Smooth muscle cell (in vitro differentiated cells): ENCODE measurements around the gene FKBP8. TPM values are rescaled to one million over a fixed set of nuclear protein-coding genes. Genes with fewer than 3 reads are reported as not detected.

ENCODE experiments used
- DNase-seq: peaks from one replicate; lab custom pipeline; 2025; ENCODE audit not compliant: unreplicated experiment; lab: John Stamatoyannopoulos, UW
- H2AFZ ChIP-seq: fragments of 200-600 bp; sonication (generic); 2 replicates; pipeline ENCODE4 v1.6.0; 2016; ENCODE audit warnings: antibody characterized with exemption, low read depth, mild to moderate bottlenecking
- H3F3A ChIP-seq: fragments of 200-600 bp; sonication (generic); 2 replicates; pipeline ENCODE4 v1.6.0; 2017; ENCODE audit warnings: antibody characterized with exemption, low read depth
- H3K27ac ChIP-seq: fragments of 200-600 bp; sonication (generic); 2 replicates; pipeline ENCODE4 v1.5.1; 2016; ENCODE audit warnings: low read depth, mild to moderate bottlenecking
- H3K27me3 ChIP-seq: fragments of 200-600 bp; sonication (generic); 2 replicates; pipeline ENCODE4 v1.6.1; 2016; ENCODE audit warnings: low read depth, mild to moderate bottlenecking
- H3K36me3 ChIP-seq: fragments of 200-600 bp; sonication (generic); 2 replicates; pipeline ENCODE4 v1.5.1; 2016; ENCODE audit warnings: low read depth
- H3K4me1 ChIP-seq: fragments of 200-600 bp; sonication (generic); 2 replicates; pipeline ENCODE4 v1.5.1; 2016; ENCODE audit warnings: low read depth
- H3K4me2 ChIP-seq: fragments of 200-600 bp; sonication (generic); 2 replicates; pipeline ENCODE4 v1.6.0; 2016; ENCODE audit warnings: mild to moderate bottlenecking
- H3K4me3 ChIP-seq: fragments of 200-600 bp; sonication (generic); 2 replicates; pipeline ENCODE4 v1.5.1; 2016; ENCODE audit warnings: mild to moderate bottlenecking
- H3K79me2 ChIP-seq: fragments of 200-600 bp; sonication (generic); 2 replicates; pipeline ENCODE4 v1.6.0; 2016; ENCODE audit warnings: low read depth, mild to moderate bottlenecking
- H3K9ac ChIP-seq: fragments of 200-600 bp; sonication (generic); 2 replicates; pipeline ENCODE4 v1.6.0; 2016; ENCODE audit warnings: low read depth
- H3K9me3 ChIP-seq: fragments of 200-600 bp; sonication (generic); replicated peaks from 2 replicates; pipeline ENCODE4 v1.5.1; 2016; ENCODE audit warnings: low read depth
- H4K20me1 ChIP-seq: fragments of 200-600 bp; sonication (generic); 2 replicates; pipeline ENCODE4 v1.6.0; 2016; ENCODE audit warnings: low read depth
- WGBS: methylation state at CpG from one replicate; pipeline ENCODE4 v1.1.7; 2016; ENCODE audit warnings: low lambda C conversion rate; 5-methylcytosine and 5-hydroxymethylcytosine counted together
- polyA plus RNA-seq: library from polyadenylated mRNA; unstranded; fragments of >200 nt; fragmentation: Nextera tagmentation; extraction: Ambion mirVana; gene quantifications from 2 replicates; pipeline ENCODE4 v1.2.1, GENCODE V29; 2016
- total RNA-seq: library from RNA; depleted of rRNA; stranded (reverse); fragments of >200 nt; gene quantifications from 2 replicates; pipeline ENCODE4 v1.2.3, GENCODE V29; 2014
- TF ChIP-seq, protein P1 (sequence below): fragments of 200-600 bp; sonication (generic); IDR thresholded peaks from 2 replicates; pipeline ENCODE4 v1.5.1; 2017; ENCODE audit warnings: borderline replicate concordance, mild to moderate bottlenecking, antibody characterized with exemption; ENCODE audit not compliant: insufficient read depth, poor library complexity, severe bottlenecking

The FKBP8 gene
- total and polyA plus RNA-seq, 2 experiments from 2014 or later: 143 to 358 TPM

DNA sequence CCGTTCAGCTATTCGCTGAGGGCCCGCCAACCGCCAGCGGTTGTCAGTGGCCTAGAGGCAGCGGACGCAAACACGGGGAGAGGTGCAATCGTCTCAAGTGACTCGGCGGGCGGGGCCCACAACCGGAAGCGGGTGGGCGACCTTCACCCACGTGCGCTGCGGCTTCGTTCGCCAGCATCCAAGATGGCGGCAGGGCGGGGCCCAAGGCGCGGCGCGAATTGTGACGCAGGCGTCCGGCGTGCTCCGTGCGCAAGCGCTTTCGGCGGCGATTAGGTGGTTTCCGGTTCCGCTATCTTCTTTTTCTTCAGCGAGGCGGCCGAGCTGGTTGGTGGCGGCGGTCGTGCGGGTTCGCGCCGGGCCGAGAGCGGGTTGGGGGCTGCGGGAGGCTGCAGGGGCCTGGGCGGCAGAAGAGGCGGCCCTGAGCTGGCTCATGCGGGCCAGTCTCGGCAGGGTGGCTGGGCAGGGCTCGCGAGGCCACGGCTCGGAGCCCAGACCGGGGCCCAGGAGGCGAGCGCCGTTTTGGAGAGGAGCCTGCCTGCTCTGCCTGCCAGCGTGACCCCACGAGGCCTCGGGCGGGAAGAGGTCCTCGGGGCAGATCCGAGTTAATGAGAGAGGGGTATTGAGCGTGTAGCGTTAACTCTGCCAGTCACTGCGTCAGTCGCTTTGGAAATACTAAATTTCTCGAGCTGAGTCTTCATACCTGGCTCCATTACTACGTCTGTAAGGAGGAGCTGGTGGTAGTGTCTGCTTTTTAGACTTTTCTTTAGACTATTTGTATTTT lies 28.4 kb upstream of the FKBP8 start, which contains the start of gene UBA52:
TSS of gene UBA52 (plus strand) at position 294 of the 781 bp plus-strand sequence. CDS start 1,444 bp downstream, outside the sequence.
- H2AFZ ChIP-seq: no peak within 1 kb of the TSS
- H3K4me2 ChIP-seq: peak within 1 kb of the TSS; percentile 92
- no peaks in the 10 kb centered on the region for H3K27me3 ChIP-seq
- H3F3A ChIP-seq: peaks cover 24% of the 10 kb centered on the region
- H3K27ac ChIP-seq: peak within 1 kb of the TSS; percentile 83
- H3K4me3 ChIP-seq: peak within 1 kb of the TSS; percentile 79
- DNase-seq: peak; percentile 93
- TF ChIP-seq, protein P1, sequence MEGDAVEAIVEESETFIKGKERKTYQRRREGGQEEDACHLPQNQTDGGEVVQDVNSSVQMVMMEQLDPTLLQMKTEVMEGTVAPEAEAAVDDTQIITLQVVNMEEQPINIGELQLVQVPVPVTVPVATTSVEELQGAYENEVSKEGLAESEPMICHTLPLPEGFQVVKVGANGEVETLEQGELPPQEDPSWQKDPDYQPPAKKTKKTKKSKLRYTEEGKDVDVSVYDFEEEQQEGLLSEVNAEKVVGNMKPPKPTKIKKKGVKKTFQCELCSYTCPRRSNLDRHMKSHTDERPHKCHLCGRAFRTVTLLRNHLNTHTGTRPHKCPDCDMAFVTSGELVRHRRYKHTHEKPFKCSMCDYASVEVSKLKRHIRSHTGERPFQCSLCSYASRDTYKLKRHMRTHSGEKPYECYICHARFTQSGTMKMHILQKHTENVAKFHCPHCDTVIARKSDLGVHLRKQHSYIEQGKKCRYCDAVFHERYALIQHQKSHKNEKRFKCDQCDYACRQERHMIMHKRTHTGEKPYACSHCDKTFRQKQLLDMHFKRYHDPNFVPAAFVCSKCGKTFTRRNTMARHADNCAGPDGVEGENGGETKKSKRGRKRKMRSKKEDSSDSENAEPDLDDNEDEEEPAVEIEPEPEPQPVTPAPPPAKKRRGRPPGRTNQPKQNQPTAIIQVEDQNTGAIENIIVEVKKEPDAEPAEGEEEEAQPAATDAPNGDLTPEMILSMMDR: no peak
- under 1% methylated on average over 74 of the region's 75 CpGs for WGBS
- peaks cover 11% of the 10 kb centered on the region for H3K4me1 ChIP-seq
- peak within 1 kb of the TSS; percentile 92 for H3K9ac ChIP-seq
- H3K79me2 ChIP-seq: peaks cover 24% of the 10 kb centered on the region
- H4K20me1 ChIP-seq: peaks cover 38% of the 10 kb centered on the region
- H3K9me3 ChIP-seq: no peaks in the 10 kb centered on the region
- no peaks in the 10 kb centered on the region for H3K36me3 ChIP-seq

DNA sequence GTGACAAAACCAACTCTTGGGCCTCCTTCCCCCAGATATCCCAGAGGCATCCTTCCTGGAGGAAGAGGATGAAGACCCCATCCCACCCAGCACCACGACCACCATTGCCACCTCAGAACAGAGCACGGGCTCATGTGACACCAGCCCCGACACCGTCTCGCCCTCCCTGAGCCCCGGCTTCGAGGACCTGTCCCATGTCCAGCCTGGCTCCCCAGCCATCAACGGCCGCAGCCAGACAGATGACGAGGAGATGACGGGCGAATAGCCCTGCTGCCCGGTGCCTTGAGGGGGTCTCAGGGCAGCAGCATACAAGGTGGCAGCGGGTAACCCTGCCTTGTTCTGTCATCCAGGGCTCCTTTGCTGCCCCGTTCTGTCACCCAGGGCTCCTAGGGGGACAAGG lies 25.0 kb upstream of the FKBP8 start:
- no peak overlapping the region for H2AFZ ChIP-seq
- H3K27me3 ChIP-seq: no peaks in the 10 kb centered on the region
- H3F3A ChIP-seq: peaks cover 8% of the 10 kb centered on the region
- no peak overlapping the region for H3K27ac ChIP-seq
- no peak for DNase-seq
- H3K9ac ChIP-seq: no peak overlapping the region
- H4K20me1 ChIP-seq: peaks cover 12% of the 10 kb centered on the region
- 97% methylated on average over 15 of the region's 15 CpGs for WGBS
- H3K9me3 ChIP-seq: no peaks in the 10 kb centered on the region
- peaks cover 9% of the 10 kb centered on the region for H3K4me1 ChIP-seq
- no peak overlapping the region for H3K4me3 ChIP-seq
- H3K4me2 ChIP-seq: no peak overlapping the region
- TF ChIP-seq, protein P1: no peak
- H3K79me2 ChIP-seq: peaks cover 17% of the 10 kb centered on the region
- no peaks in the 10 kb centered on the region for H3K36me3 ChIP-seq

DNA sequence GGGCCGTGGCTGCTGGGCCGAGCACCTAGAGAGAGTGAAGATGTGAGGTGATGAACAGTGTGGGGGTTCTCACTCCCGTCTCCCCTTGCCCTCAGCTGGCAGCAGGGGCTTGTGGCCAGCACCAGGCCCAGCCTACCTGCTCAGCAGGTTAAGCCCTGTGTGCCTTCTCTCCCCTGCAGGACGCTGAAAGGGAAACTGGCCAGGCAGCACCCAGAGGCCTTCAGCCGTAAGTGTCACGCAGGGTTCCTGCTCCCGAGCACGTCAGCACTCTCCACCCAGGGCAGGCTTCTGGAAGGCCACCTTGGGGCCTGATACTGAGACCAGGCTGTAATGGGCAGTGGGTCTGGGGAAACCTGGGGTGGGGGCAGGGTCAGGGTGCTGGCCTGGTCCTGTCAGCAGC lies 23.6 kb upstream of the FKBP8 start:
- H3K9me3 ChIP-seq: no peaks in the 10 kb centered on the region
- H3K4me2 ChIP-seq: no peak overlapping the region
- no peaks in the 10 kb centered on the region for H3K36me3 ChIP-seq
- no peaks in the 10 kb centered on the region for H4K20me1 ChIP-seq
- no peaks in the 10 kb centered on the region for H3K27me3 ChIP-seq
- DNase-seq: no peak
- H3K4me3 ChIP-seq: no peak overlapping the region
- H3F3A ChIP-seq: peaks cover 6% of the 10 kb centered on the region
- H3K4me1 ChIP-seq: no peaks in the 10 kb centered on the region
- H3K27ac ChIP-seq: no peak overlapping the region
- TF ChIP-seq, protein P1: no peak
- WGBS: over 99% methylated on average over 8 of the region's 8 CpGs
- H3K9ac ChIP-seq: no peak overlapping the region
- no peak overlapping the region for H2AFZ ChIP-seq
- H3K79me2 ChIP-seq: peaks cover 2% of the 10 kb centered on the region
